ENCODE results near the gene FCN3.
A peak's percentile ranks its signal among the peaks of the same experiment; 100 is the strongest.
"Not testable (repeated sequence)": the region's sequence is repeated elsewhere in the genome, so short reads cannot be mapped to it uniquely, and the experiment has no call there.

Gene FCN3

GRCh38 chr1:27374362-27375086 is at the start of gene FCN3:
Gene FCN3, minus strand, starts transcription at chr1:27374824. Its CDS starts 6 bp downstream, at chr1:27374818.
- DNase-seq (ENCODE audit: low read depth), result no peak

GRCh38 chr1:27423709-27424108 is 49.1 kb upstream of the FCN3 start:
- DNase-seq (ENCODE audit: low read depth), result no peak

GRCh38 chr1:27418326-27419185 is 43.9 kb upstream of the FCN3 start:
- DNase-seq (ENCODE audit: low read depth), result peak; percentile 95

GRCh38 chr1:27417713-27418112 is 43.1 kb upstream of the FCN3 start:
- no peak for DNase-seq (ENCODE audit: low read depth)

GRCh38 chr1:27416387-27417111 is 41.9 kb upstream of the FCN3 start:
- DNase-seq (ENCODE audit: low read depth), result peak; percentile 84

GRCh38 chr1:27414091-27414490 is 39.5 kb upstream of the FCN3 start:
- no peak for DNase-seq (ENCODE audit: low read depth)

- peak; percentile 79 for DNase-seq (ENCODE audit: low read depth)
Observed at GRCh38 chr1:27413004-27413403, 38.4 kb upstream of the FCN3 start.

- no peak for DNase-seq (ENCODE audit: low read depth)
Observed at GRCh38 chr1:27412502-27412901, 37.9 kb upstream of the FCN3 start.

- no peak for DNase-seq (ENCODE audit: low read depth)
Observed at GRCh38 chr1:27410709-27411108, 36.1 kb upstream of the FCN3 start.

- DNase-seq (ENCODE audit: low read depth), result no peak
Observed at GRCh38 chr1:27409669-27410068, 35.0 kb upstream of the FCN3 start.

- DNase-seq (ENCODE audit: low read depth), result no peak
Observed at GRCh38 chr1:27408151-27408550, 33.5 kb upstream of the FCN3 start.

- not testable (repeated sequence) for DNase-seq (ENCODE audit: low read depth)
Observed at GRCh38 chr1:27406791-27407190, 32.2 kb upstream of the FCN3 start.

- no peak for DNase-seq (ENCODE audit: low read depth)
Observed at GRCh38 chr1:27406362-27406680, 31.7 kb upstream of the FCN3 start.

- not testable (repeated sequence) for DNase-seq (ENCODE audit: low read depth)
Observed at GRCh38 chr1:27405598-27406361, 31.2 kb upstream of the FCN3 start.

- DNase-seq (ENCODE audit: low read depth), result peak; percentile 72
Observed at GRCh38 chr1:27405074-27405473, 30.4 kb upstream of the FCN3 start.

GRCh38 chr1:27403931-27404330 is 29.3 kb upstream of the FCN3 start:
- no peak for DNase-seq (ENCODE audit: low read depth)

- DNase-seq (ENCODE audit: low read depth), result peak; percentile 57
Observed at GRCh38 chr1:27403065-27403726, 28.6 kb upstream of the FCN3 start.

- DNase-seq (ENCODE audit: low read depth), result peak; percentile 75
Observed at GRCh38 chr1:27402349-27402754, 27.7 kb upstream of the FCN3 start.

- DNase-seq (ENCODE audit: low read depth), result no peak
Observed at GRCh38 chr1:27400963-27401341, 26.3 kb upstream of the FCN3 start.

- no peak for DNase-seq (ENCODE audit: low read depth)
Observed at GRCh38 chr1:27400082-27400962, 25.7 kb upstream of the FCN3 start.

All from amniotic epithelial cell (primary cell).